Measurements from ENCODE around the gene TAMM41.
"Not testable (repeated sequence)": the region's sequence is repeated elsewhere in the genome, so short reads cannot be mapped to it uniquely, and the experiment has no call there.

The TAMM41 gene

GRCh38 chr3:11846281-11847266, at the start of gene TAMM41:
TSS of gene TAMM41 (minus strand) at chr3:11846885. CDS start at chr3:11846636, 249 bp downstream.
- in situ Hi-C loops (cut with HindIII; ENCODE audit: low pct_ligation_motif_present, low sequenced_read_pairs) = no loop called here
- Histone ChIP-seq H3K4me3 (ENCODE audit: low read depth, low read length) (peak within 1 kb of the TSS; percentile 99), H3K27me3 (replicated peaks) (no peaks in the 10 kb centered on the region), H3K27ac (peak within 1 kb of the TSS; percentile 62), H3K36me3 (replicated peaks) (peaks cover 10% of the 10 kb centered on the region)
- peak; percentile 91 for DNase-seq
- peak; percentile 82 for TF ChIP-seq CTCF (IDR thresholded peaks at IDR 0.05; ENCODE audit: low read depth, low read length, missing control alignments)

GRCh38 chr3:11878837-11879236, 32.2 kb upstream of the TAMM41 start:
- Histone ChIP-seq H3K4me3 (ENCODE audit: low read depth, low read length) (no peak overlapping the region), H3K36me3 (replicated peaks) (no peaks in the 10 kb centered on the region), H3K27me3 (replicated peaks) (no peaks in the 10 kb centered on the region), H3K27ac (no peak overlapping the region)
- TF ChIP-seq CTCF (IDR thresholded peaks at IDR 0.05; ENCODE audit: low read depth, low read length, missing control alignments) = peak; percentile 20
- in situ Hi-C loops (cut with HindIII; ENCODE audit: low pct_ligation_motif_present, low sequenced_read_pairs) = no loop called here
- no peak for DNase-seq

GRCh38 chr3:11874707-11875106, 28.0 kb upstream of the TAMM41 start:
- in situ Hi-C loops (cut with HindIII; ENCODE audit: low pct_ligation_motif_present, low sequenced_read_pairs); DNase-seq: not testable (repeated sequence)

GRCh38 chr3:11863739-11864138, 17.1 kb upstream of the TAMM41 start:
- H3K4me3 ChIP-seq (ENCODE audit: low read depth, low read length); H3K27me3 ChIP-seq (replicated peaks); DNase-seq; in situ Hi-C loops (cut with HindIII; ENCODE audit: low pct_ligation_motif_present, low sequenced_read_pairs); H3K27ac ChIP-seq; H3K36me3 ChIP-seq (replicated peaks): not testable (repeated sequence)

More at GRCh38 chr3:11874707-11875106, 28.0 kb upstream of the TAMM41 start:
- not testable (repeated sequence) for H3K27me3 ChIP-seq (replicated peaks); H3K36me3 ChIP-seq (replicated peaks); H3K27ac ChIP-seq; H3K4me3 ChIP-seq (ENCODE audit: low read depth, low read length)

GRCh38 chr3:11862584-11862983, 15.9 kb upstream of the TAMM41 start:
- H3K4me3 ChIP-seq (ENCODE audit: low read depth, low read length); in situ Hi-C loops (cut with HindIII; ENCODE audit: low pct_ligation_motif_present, low sequenced_read_pairs); H3K27me3 ChIP-seq (replicated peaks); DNase-seq; H3K36me3 ChIP-seq (replicated peaks); H3K27ac ChIP-seq: not testable (repeated sequence)

GRCh38 chr3:11862145-11862544, 15.5 kb upstream of the TAMM41 start:
- H3K36me3 ChIP-seq (replicated peaks); H3K27me3 ChIP-seq (replicated peaks); H3K4me3 ChIP-seq (ENCODE audit: low read depth, low read length); DNase-seq; H3K27ac ChIP-seq; in situ Hi-C loops (cut with HindIII; ENCODE audit: low pct_ligation_motif_present, low sequenced_read_pairs): not testable (repeated sequence)

- DNase-seq; in situ Hi-C loops (cut with HindIII; ENCODE audit: low pct_ligation_motif_present, low sequenced_read_pairs); H3K27ac ChIP-seq; H3K4me3 ChIP-seq (ENCODE audit: low read depth, low read length); H3K36me3 ChIP-seq (replicated peaks); H3K27me3 ChIP-seq (replicated peaks): not testable (repeated sequence)
Observed at GRCh38 chr3:11860213-11860612, 13.5 kb upstream of the TAMM41 start.

- no peak for DNase-seq
- Histone ChIP-seq H3K27me3 (replicated peaks) (no peaks in the 10 kb centered on the region), H3K4me3 (ENCODE audit: low read depth, low read length) (no peak overlapping the region), H3K27ac (no peak overlapping the region), H3K36me3 (replicated peaks) (no peaks in the 10 kb centered on the region)
- TF ChIP-seq CTCF (IDR thresholded peaks at IDR 0.05; ENCODE audit: low read depth, low read length, missing control alignments) = no peak
- in situ Hi-C loops (cut with HindIII; ENCODE audit: low pct_ligation_motif_present, low sequenced_read_pairs) = no loop called here
Observed at GRCh38 chr3:11853450-11853849, 6.8 kb upstream of the TAMM41 start.

All from brain microvascular endothelial cell (primary cell).